ENCODE data around the gene PPP1R26.

Gene PPP1R26

GRCh38 chr9:135480940-135481310 is 1.3 kb downstream of the PPP1R26 start:
- TF ChIP-seq FOXP2 (optimal IDR thresholded peaks at IDR 0.05; ENCODE audit: borderline replicate concordance, extremely low read depth, extremely low read length, insufficient read depth) (no peak), REST (IDR thresholded peaks at IDR 0.05; ENCODE audit: insufficient read depth in 1 of 2, low read depth in 2 of 2, low read length in 2 of 2) (no peak), TAF1 (IDR thresholded peaks at IDR 0.05; ENCODE audit: borderline replicate concordance, insufficient read depth, low read length) (no peak), POLR2AphosphoS5 (IDR thresholded peaks at IDR 0.05; ENCODE audit: low read depth, low read length) (no peak), SIN3A (IDR thresholded peaks at IDR 0.05; ENCODE audit: borderline replicate concordance, insufficient read depth, low read length) (no peak)

- TF ChIP-seq POLR2AphosphoS5 (IDR thresholded peaks at IDR 0.05; ENCODE audit: low read depth, low read length), result no peak
- TF ChIP-seq FOXP2 (optimal IDR thresholded peaks at IDR 0.05; ENCODE audit: borderline replicate concordance, extremely low read depth, extremely low read length, insufficient read depth), result no peak
- TF ChIP-seq TAF1 (IDR thresholded peaks at IDR 0.05; ENCODE audit: borderline replicate concordance, insufficient read depth, low read length), result no peak
- no peak for TF ChIP-seq REST (IDR thresholded peaks at IDR 0.05; ENCODE audit: insufficient read depth in 1 of 2, low read depth in 2 of 2, low read length in 2 of 2)
- no peak for TF ChIP-seq SIN3A (IDR thresholded peaks at IDR 0.05; ENCODE audit: borderline replicate concordance, insufficient read depth, low read length)
These were observed 2.6 kb downstream of the PPP1R26 start for GRCh38 chr9:135482015-135482754.

- TF ChIP-seq SIN3A (IDR thresholded peaks at IDR 0.05; ENCODE audit: borderline replicate concordance, insufficient read depth, low read length) (no peak), TAF1 (IDR thresholded peaks at IDR 0.05; ENCODE audit: borderline replicate concordance, insufficient read depth, low read length) (no peak), FOXP2 (optimal IDR thresholded peaks at IDR 0.05; ENCODE audit: borderline replicate concordance, extremely low read depth, extremely low read length, insufficient read depth) (no peak), REST (IDR thresholded peaks at IDR 0.05; ENCODE audit: insufficient read depth in 1 of 2, low read depth in 2 of 2, low read length in 2 of 2) (no peak), POLR2AphosphoS5 (IDR thresholded peaks at IDR 0.05; ENCODE audit: low read depth, low read length) (no peak)
These were observed 5.1 kb downstream of the PPP1R26 start for GRCh38 chr9:135484460-135485277.

GRCh38 chr9:135485385-135485784 is 5.8 kb downstream of the PPP1R26 start:
- no peak for TF ChIP-seq FOXP2 (optimal IDR thresholded peaks at IDR 0.05; ENCODE audit: borderline replicate concordance, extremely low read depth, extremely low read length, insufficient read depth)
- TF ChIP-seq POLR2AphosphoS5 (IDR thresholded peaks at IDR 0.05; ENCODE audit: low read depth, low read length), result no peak
- no peak for TF ChIP-seq SIN3A (IDR thresholded peaks at IDR 0.05; ENCODE audit: borderline replicate concordance, insufficient read depth, low read length)
- TF ChIP-seq TAF1 (IDR thresholded peaks at IDR 0.05; ENCODE audit: borderline replicate concordance, insufficient read depth, low read length), result no peak
- no peak for TF ChIP-seq REST (IDR thresholded peaks at IDR 0.05; ENCODE audit: insufficient read depth in 1 of 2, low read depth in 2 of 2, low read length in 2 of 2)
